Mesenchymal stem cell (in vitro differentiated cells and primary cell): ENCODE data around the gene GNAO1.

Experiments
- DNase-seq: peaks from one replicate; pipeline ENCODE4 v3.0.0-alpha.2; 2013
- H2AFZ ChIP-seq: one replicate; pipeline ENCODE4 v1.6.1; 2013; ENCODE audit warnings: low read depth, mild to moderate bottlenecking, control low read depth, inconsistent platforms, low read length, moderate library complexity
- H2AK5ac ChIP-seq: 2 replicates; pipeline ENCODE4 v1.6.1; 2013; ENCODE audit warnings: low read length, moderate library complexity, mild to moderate bottlenecking, inconsistent platforms; ENCODE audit not compliant: severe bottlenecking
- H2BK120ac ChIP-seq: one replicate; pipeline ENCODE4 v1.6.1; 2013; ENCODE audit warnings: low read depth, mild to moderate bottlenecking, inconsistent platforms, low read length, moderate library complexity
- H2BK12ac ChIP-seq, 2 experiments: one replicate each; pipeline ENCODE4 v1.6.1; 2013; ENCODE audit warnings: inconsistent platforms in 2 of 2, low read length in 2 of 2, mild to moderate bottlenecking in 2 of 2, moderate library complexity in 2 of 2, control low read depth in 1 of 2
- H2BK15ac ChIP-seq: one replicate; pipeline ENCODE4 v1.6.1; 2013; ENCODE audit warnings: mild to moderate bottlenecking, low read depth, inconsistent platforms; ENCODE audit not compliant: poor library complexity, severe bottlenecking
- H2BK5ac ChIP-seq: 2 replicates; pipeline ENCODE4 v1.6.1; 2013; ENCODE audit warnings: low read depth, mild to moderate bottlenecking, low read length, control low read depth, inconsistent platforms; ENCODE audit not compliant: poor library complexity, severe bottlenecking
- H3K14ac ChIP-seq, 2 experiments: one replicate each; pipeline ENCODE4 v1.6.1; 2013; ENCODE audit warnings: inconsistent platforms in 2 of 2, low read length in 2 of 2, control low read depth in 1 of 2, mild to moderate bottlenecking in 1 of 2, moderate library complexity in 1 of 2
- H3K18ac ChIP-seq, 2 experiments: one replicate each; pipeline ENCODE4 v1.6.1; 2013; ENCODE audit warnings: inconsistent platforms in 2 of 2, low read length in 2 of 2, control low read depth in 1 of 2, low read depth in 1 of 2, mild to moderate bottlenecking in 1 of 2
- H3K23ac ChIP-seq, 2 experiments: one replicate each; pipeline ENCODE4 v1.6.1; 2013; ENCODE audit warnings: inconsistent platforms in 2 of 2, low read length in 2 of 2, mild to moderate bottlenecking in 2 of 2, moderate library complexity in 2 of 2, control low read depth in 1 of 2
- H3K27ac ChIP-seq: 2 replicates; pipeline ENCODE4 v1.5.1; 2013; ENCODE audit warnings: mild to moderate bottlenecking, moderate library complexity, low read length, control low read depth, inconsistent platforms; ENCODE audit not compliant: poor library complexity, severe bottlenecking
- H3K27me3 ChIP-seq, 2 experiments: 2 replicates each; pipeline versions ENCODE4 v1.6.1 to v1.7.0; 2013; ENCODE audit warnings: low read length in 2 of 2, mild to moderate bottlenecking in 2 of 2, moderate library complexity in 2 of 2, control low read depth in 1 of 2, inconsistent platforms in 1 of 2; ENCODE audit not compliant: control insufficient read depth in 1 of 2, insufficient read depth in 1 of 2
- H3K36me3 ChIP-seq, 2 experiments: 2 replicates each; pipeline versions ENCODE4 v1.6.1 to v1.7.0; 2013; ENCODE audit warnings: low read length in 2 of 2, control low read depth in 1 of 2, inconsistent platforms in 1 of 2, low read depth in 1 of 2, mild to moderate bottlenecking in 1 of 2; ENCODE audit not compliant: insufficient read depth in 2 of 2, control insufficient read depth in 1 of 2
- H3K4ac ChIP-seq, 2 experiments: one replicate each; pipeline ENCODE4 v1.6.1; 2013; ENCODE audit warnings: inconsistent platforms in 2 of 2, low read length in 2 of 2, mild to moderate bottlenecking in 2 of 2, moderate library complexity in 2 of 2, control low read depth in 1 of 2, low read depth in 1 of 2
- H3K4me1 ChIP-seq: 2 replicates; pipeline ENCODE4 v1.6.1; 2013; ENCODE audit warnings: low read depth, low read length, control low read depth; ENCODE audit not compliant: control insufficient read depth, insufficient read depth
- H3K4me2 ChIP-seq: 2 replicates; pipeline ENCODE4 v1.6.1; 2013; ENCODE audit warnings: low read length, mild to moderate bottlenecking, inconsistent platforms; ENCODE audit not compliant: poor library complexity, severe bottlenecking
- H3K4me3 ChIP-seq, 2 experiments: 2 replicates each; pipeline versions ENCODE4 v1.5.1 to v1.7.0; 2013; ENCODE audit warnings: low read length in 2 of 2, mild to moderate bottlenecking in 2 of 2, control low read depth in 1 of 2, low read depth in 1 of 2; ENCODE audit not compliant: insufficient read depth in 1 of 2
- H3K79me1 ChIP-seq: replicated peaks from 2 replicates; pipeline ENCODE4 v1.6.1; 2013; ENCODE audit warnings: mild to moderate bottlenecking, control low read depth, low read length, inconsistent platforms; ENCODE audit not compliant: poor library complexity, severe bottlenecking
- H3K9ac ChIP-seq: 2 replicates; pipeline ENCODE4 v1.7.0; 2013; ENCODE audit warnings: mild to moderate bottlenecking, low read length, moderate library complexity
- H3K9me3 ChIP-seq: 2 replicates; pipeline ENCODE4 v1.7.0; 2013; ENCODE audit warnings: mild to moderate bottlenecking, low read length; ENCODE audit not compliant: control insufficient read depth
- H4K8ac ChIP-seq: one replicate; pipeline ENCODE4 v1.6.1; 2013; ENCODE audit warnings: inconsistent platforms, mild to moderate bottlenecking, low read length, moderate library complexity
- H4K91ac ChIP-seq: one replicate; pipeline ENCODE4 v1.6.1; 2013; ENCODE audit warnings: mild to moderate bottlenecking, low read length, inconsistent platforms
- WGBS: methylation state at CpG from one replicate; pipeline ENCODE4 v1.1.7; 2013; ENCODE audit warnings: mixed read lengths; 5-methylcytosine and 5-hydroxymethylcytosine counted together

GNAO1 gene

GRCh38 chr16:56312556-56312955, 121.3 kb downstream of the GNAO1 start:
- WGBS: 88% methylated on average over 7 of the region's 7 CpGs
- Histone ChIP-seq H2BK15ac (no peak overlapping the region), H2BK12ac (no peak overlapping the region), H3K36me3 (no peaks in the 10 kb centered on the region), H3K79me1 (no peaks in the 10 kb centered on the region), H2AK5ac (no peak overlapping the region), H4K8ac (no peak overlapping the region), H3K18ac (no peak overlapping the region), H3K9me3 (no peaks in the 10 kb centered on the region), H3K4ac (no peak overlapping the region), H3K4me2 (no peak overlapping the region), H3K4me3 (no peak overlapping the region), H4K91ac (no peak overlapping the region), H3K9ac (no peak overlapping the region), H3K14ac (peak overlapping the region in 1 of 2 experiments; percentile 71), H2BK120ac (no peak overlapping the region), H3K23ac (no peak overlapping the region), H3K4me1 (no peaks in the 10 kb centered on the region), H3K27me3 (peaks cover 30 to 37% of the 10 kb centered on the region in 2 experiments), H3K27ac (no peak overlapping the region), H2BK5ac (no peak overlapping the region), H2AFZ (no peak overlapping the region)
- no peak for DNase-seq

GRCh38 chr16:56314244-56314850, 123.1 kb downstream of the GNAO1 start:
- Histone ChIP-seq H3K4me3 (no peak overlapping the region), H3K23ac (no peak overlapping the region), H3K27me3 (peaks cover 18 to 26% of the 10 kb centered on the region in 2 experiments), H4K91ac (no peak overlapping the region), H2BK15ac (no peak overlapping the region), H3K36me3 (no peaks in the 10 kb centered on the region), H2BK12ac (no peak overlapping the region), H4K8ac (no peak overlapping the region), H3K9me3 (no peaks in the 10 kb centered on the region), H2AK5ac (no peak overlapping the region), H2AFZ (no peak overlapping the region), H3K4me2 (no peak overlapping the region), H3K4ac (no peak overlapping the region), H3K79me1 (no peaks in the 10 kb centered on the region), H2BK120ac (no peak overlapping the region), H3K18ac (no peak overlapping the region), H3K27ac (no peak overlapping the region), H2BK5ac (no peak overlapping the region), H3K4me1 (peaks cover 4% of the 10 kb centered on the region), H3K14ac (no peak overlapping the region), H3K9ac (no peak overlapping the region)
- DNase-seq: no peak
- 83% methylated on average over 18 of the region's 18 CpGs for WGBS

GRCh38 chr16:56315955-56316354, 124.7 kb downstream of the GNAO1 start:
- no peak overlapping the region for H4K8ac ChIP-seq
- no peaks in the 10 kb centered on the region for H3K9me3 ChIP-seq
- 89% methylated on average over 7 of the region's 7 CpGs for WGBS
- no peaks in the 10 kb centered on the region for H3K79me1 ChIP-seq
- no peak overlapping the region for H3K4ac ChIP-seq
- H2BK120ac ChIP-seq: no peak overlapping the region
- no peak overlapping the region for H3K14ac ChIP-seq
- H3K4me2 ChIP-seq: no peak overlapping the region
- H3K9ac ChIP-seq: no peak overlapping the region
- no peak overlapping the region for H4K91ac ChIP-seq
- H2BK12ac ChIP-seq: no peak overlapping the region
- no peak overlapping the region for H2AFZ ChIP-seq
- H3K4me1 ChIP-seq: peaks cover 4% of the 10 kb centered on the region
- no peak overlapping the region for H3K4me3 ChIP-seq
- H3K36me3 ChIP-seq: no peaks in the 10 kb centered on the region
- DNase-seq: no peak
- no peak overlapping the region for H2BK15ac ChIP-seq
- H3K23ac ChIP-seq: no peak overlapping the region
- H3K18ac ChIP-seq: no peak overlapping the region
- no peak overlapping the region for H3K27ac ChIP-seq
- H2AK5ac ChIP-seq: no peak overlapping the region
- peaks cover 21 to 23% of the 10 kb centered on the region in 2 experiments for H3K27me3 ChIP-seq
- no peak overlapping the region for H2BK5ac ChIP-seq

- Histone ChIP-seq H3K4me3 (no peak overlapping the region), H4K91ac (no peak overlapping the region), H3K9ac (no peak overlapping the region), H3K4me1 (peaks cover 4% of the 10 kb centered on the region), H3K79me1 (no peaks in the 10 kb centered on the region), H3K27ac (no peak overlapping the region), H3K18ac (no peak overlapping the region), H3K9me3 (no peaks in the 10 kb centered on the region), H2BK12ac (no peak overlapping the region), H3K23ac (no peak overlapping the region), H2BK15ac (no peak overlapping the region), H2AK5ac (no peak overlapping the region), H3K27me3 (peaks cover 21 to 23% of the 10 kb centered on the region in 2 experiments), H2AFZ (no peak overlapping the region), H3K36me3 (no peaks in the 10 kb centered on the region), H2BK5ac (no peak overlapping the region), H4K8ac (no peak overlapping the region), H3K4ac (no peak overlapping the region), H3K4me2 (no peak overlapping the region), H2BK120ac (no peak overlapping the region), H3K14ac (no peak overlapping the region)
- DNase-seq: no peak
- 80% methylated on average over 7 of the region's 7 CpGs for WGBS
Observed at GRCh38 chr16:56316545-56316944, 125.3 kb downstream of the GNAO1 start.
